ENCODE measurements around the gene VAV1. TPM values are rescaled to one million over a fixed set of nuclear protein-coding genes. Genes with fewer than 3 reads are reported as not detected.

VAV1 gene
- total and polyA plus RNA-seq, 10 of the 15 experiments (the other 5 are each of a cell fraction or from before 2014, with no cell fraction given) = 1.6 to 76.8 (median 40.7) TPM

GRCh38 chr19:6754136-6754535 is 18.4 kb upstream of the VAV1 start:
- intact Hi-C loops (cut with micrococcal nuclease; ENCODE audit: unreplicated experiment) (loop anchor here (5.0 kb wide), 2 partner anchors 108 to 122 kb away; no protein-coding TSS in a partner anchor), in situ Hi-C loops (cut with MboI) (no loop called here)
- CTCF ChIA-PET = interaction anchor here (1.2 kb wide), 1 partner anchor 11 kb away, joined by 4 read pairs; no protein-coding TSS in a partner anchor
- Histone ChIP-seq H3K4me1 (ENCODE audit: control insufficient read depth, insufficient read depth, low read length) (peaks cover 18% of the 10 kb centered on the region), H4K20me1 (ENCODE audit: control insufficient read depth, insufficient read depth) (no peaks in the 10 kb centered on the region), H3K9ac (ENCODE audit: control insufficient read depth, insufficient read depth, low read length) (no peak overlapping the region), H3K79me2 (ENCODE audit: control insufficient read depth, insufficient read depth, low read length) (no peaks in the 10 kb centered on the region; the same call in 1 of the 2 replicates), H3K4me3 (no peak overlapping the region), H3K27me3 (replicated peaks in 1 of 2; ENCODE audit: control insufficient read depth in 2 of 2, insufficient read depth in 2 of 2, low read length in 1 of 2) (no peaks in the 10 kb centered on the region), H3K4me2 (ENCODE audit: control insufficient read depth, insufficient read depth) (peak overlapping the region; percentile 92), H3K9me3 (replicated peaks; ENCODE audit: control insufficient read depth, insufficient read depth, low read length) (no peaks in the 10 kb centered on the region), H2AFZ (ENCODE audit: control insufficient read depth, low read depth, low read length) (no peak overlapping the region), H3K27ac (ENCODE audit: control insufficient read depth, insufficient read depth) (no peak overlapping the region), H3K36me3 (ENCODE audit: control insufficient read depth in 2 of 2, insufficient read depth in 2 of 2, low read length in 1 of 2) (peaks cover 9 to 12% of the 10 kb centered on the region in 2 experiments)
- no peak for DNase-seq (ENCODE audit: low read depth, low spot score)
- over 99% methylated on average over 19 of the region's 22 CpGs for WGBS (ENCODE audit: insufficient coverage, insufficient replicate concordance, low lambda C conversion rate, missing lambda C conversion rate)
- FAIRE-seq = no peak
- POLR2A ChIA-PET = no interaction called here
- SMC1A ChIA-PET (ENCODE audit: uncharacterized antibody, unreplicated experiment) = no interaction called here
- no TSS peak for BruUV-seq (replicated peaks)
- ATAC-seq = no peak
- RAD21 ChIA-PET (ENCODE audit: unreplicated experiment) = no interaction called here
- no peak for TF ChIP-seq NR2F1 (conservative IDR thresholded peaks at IDR 0.05)
- TF ChIP-seq CEBPZ (IDR thresholded peaks at IDR 0.05; ENCODE audit: low read depth, low read length) = no peak
- no peak for TF ChIP-seq REST (IDR thresholded peaks at IDR 0.05; ENCODE audit: low read depth, low read length)
- TF ChIP-seq STAT3 (IDR thresholded peaks at IDR 0.05; ENCODE audit: low read depth, low read length) = no peak
- TF ChIP-seq ETV6 (conservative IDR thresholded peaks at IDR 0.05 in 1 of 2, IDR thresholded peaks at IDR 0.05 in 1 of 2; ENCODE audit: borderline replicate concordance in 1 of 2, low read depth in 1 of 2) = no peak
- no peak for TF ChIP-seq FOXM1 (IDR thresholded peaks at IDR 0.05; ENCODE audit: low read depth, low read length)
- TF ChIP-seq SPI1 (IDR thresholded peaks at IDR 0.05; ENCODE audit: borderline replicate concordance, insufficient read depth, low read depth, low read length) = no peak
- no peak for TF ChIP-seq PBX3 (IDR thresholded peaks at IDR 0.05; ENCODE audit: insufficient replicate concordance, low read depth, low read length)
- no peak for TF ChIP-seq STAT1 (conservative IDR thresholded peaks at IDR 0.05)
- TF ChIP-seq E2F4 (IDR thresholded peaks at IDR 0.05; ENCODE audit: low read depth, low read length) = no peak
- no peak for TF ChIP-seq ASH2L (IDR thresholded peaks at IDR 0.05; ENCODE audit: borderline replicate concordance, low read depth)

Data from GM12878 (cell line).